Suprapubic skin (tissue), 4 donors: ENCODE data around the gene RASSF7. TPM values are rescaled to one million over a fixed set of nuclear protein-coding genes. Genes with fewer than 3 reads are reported as not detected.

Source experiments
- DNase-seq, 2 donors: peaks; one replicate each; pipeline ENCODE4 v3.0.0-alpha.2; 2019; ENCODE audit warnings: low spot score in 2 of 2
- H3K27ac ChIP-seq: fragments of 200-600 bp; sonication (generic); one replicate; pipeline ENCODE4 v1.5.1; 2019
- H3K27me3 ChIP-seq: fragments of 200-600 bp; sonication (generic); one replicate; pipeline ENCODE4 v1.5.1; 2019
- H3K36me3 ChIP-seq: fragments of 200-600 bp; sonication (generic); one replicate; pipeline ENCODE4 v1.5.1; 2019
- H3K4me1 ChIP-seq: fragments of 200-600 bp; sonication (generic); one replicate; pipeline ENCODE4 v1.5.1; 2019
- H3K4me3 ChIP-seq: fragments of 200-600 bp; sonication (generic); one replicate; pipeline ENCODE4 v1.5.1; 2019; ENCODE audit warnings: mild to moderate bottlenecking
- H3K9me3 ChIP-seq: fragments of 200-600 bp; sonication (generic); one replicate; pipeline ENCODE4 v1.5.1; 2019
- EP300 ChIP-seq: sonication (generic); formaldehyde crosslinking; IDR thresholded peaks from one replicate; pipeline ENCODE4 v1.6.1; 2017; ENCODE audit warnings: antibody characterized with exemption
- POLR2A ChIP-seq, 2 donors: fragments of 450-650 bp; IDR thresholded peaks; one replicate each; pipeline ENCODE4 v1.6.1; 2017; ENCODE audit warnings: antibody characterized with exemption in 2 of 2, mild to moderate bottlenecking in 2 of 2, moderate library complexity in 2 of 2
- POLR2AphosphoS5 ChIP-seq, 3 donors: sonication (generic); formaldehyde crosslinking; IDR thresholded peaks; one replicate each; pipeline ENCODE4 v1.6.1; 2017; ENCODE audit warnings: antibody characterized with exemption in 3 of 3
- WGBS: methylation state at CpG from one replicate; pipeline ENCODE4 v1.1.5; 2018; 5-methylcytosine and 5-hydroxymethylcytosine counted together
- total RNA-seq, 4 donors: library from RNA; depleted of rRNA; stranded (reverse); fragments of >200 nt; gene quantifications; one replicate each; pipeline ENCODE4 v1.1.0, GENCODE V29; 2016
- TF ChIP-seq, protein P1 (sequence below), 2 donors: fragments of 200-600 bp in 1 of 2; fragments of 450-650 bp in 1 of 2; sonication (generic) in 1 of 2; IDR thresholded peaks; one replicate each; pipeline ENCODE4 v1.5.1; 2016 to 2019; ENCODE audit warnings: antibody characterized with exemption in 2 of 2, mild to moderate bottlenecking in 1 of 2, moderate library complexity in 1 of 2

RASSF7 gene
- total RNA-seq, 4 donors from 2014 or later, result 82.6 to 113 (median 87.0) TPM

DNA sequence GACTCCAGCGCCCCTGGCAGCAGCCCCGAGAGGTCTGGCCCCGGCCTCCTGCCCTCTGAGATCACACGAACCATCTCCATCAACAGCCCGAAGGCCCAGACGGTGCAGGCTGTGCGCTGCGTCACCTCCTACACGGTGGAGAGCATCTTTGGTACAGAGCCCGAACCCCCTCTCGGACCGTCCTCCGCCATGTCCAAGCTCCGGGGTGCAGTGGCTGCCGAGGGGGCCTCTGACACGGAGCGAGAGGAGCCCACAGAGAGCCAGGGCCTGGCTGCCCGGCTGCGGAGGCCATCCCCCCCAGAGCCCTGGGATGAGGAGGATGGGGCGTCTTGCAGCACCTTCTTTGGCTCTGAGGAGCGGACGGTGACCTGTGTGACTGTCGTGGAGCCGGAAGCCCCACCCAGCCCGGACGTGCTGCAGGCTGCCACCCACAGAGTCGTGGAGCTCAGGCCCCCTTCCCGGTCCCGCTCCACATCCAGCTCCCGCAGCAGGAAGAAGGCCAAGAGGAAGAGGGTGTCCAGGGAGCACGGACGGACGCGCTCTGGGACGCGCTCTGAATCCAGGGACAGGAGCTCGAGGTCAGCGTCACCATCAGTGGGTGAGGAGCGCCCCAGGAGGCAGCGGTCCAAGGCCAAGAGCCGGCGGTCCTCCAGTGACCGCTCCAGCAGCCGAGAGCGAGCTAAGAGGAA, 47.3 kb downstream of the RASSF7 start:
- Histone ChIP-seq H3K27me3 (no peaks in the 10 kb centered on the region), H3K4me3 (no peak overlapping the region), H3K9me3 (no peaks in the 10 kb centered on the region), H3K27ac (no peak overlapping the region), H3K4me1 (peaks cover 36% of the 10 kb centered on the region), H3K36me3 (peaks cover 99% of the 10 kb centered on the region)
- DNase-seq, result peak in 1 of 2 donors; percentile 62
- TF ChIP-seq POLR2AphosphoS5 (IDR thresholded peaks at IDR 0.05) (no peak), EP300 (no peak), POLR2A (IDR thresholded peaks at IDR 0.05) (no peak)
- TF ChIP-seq, protein P1, sequence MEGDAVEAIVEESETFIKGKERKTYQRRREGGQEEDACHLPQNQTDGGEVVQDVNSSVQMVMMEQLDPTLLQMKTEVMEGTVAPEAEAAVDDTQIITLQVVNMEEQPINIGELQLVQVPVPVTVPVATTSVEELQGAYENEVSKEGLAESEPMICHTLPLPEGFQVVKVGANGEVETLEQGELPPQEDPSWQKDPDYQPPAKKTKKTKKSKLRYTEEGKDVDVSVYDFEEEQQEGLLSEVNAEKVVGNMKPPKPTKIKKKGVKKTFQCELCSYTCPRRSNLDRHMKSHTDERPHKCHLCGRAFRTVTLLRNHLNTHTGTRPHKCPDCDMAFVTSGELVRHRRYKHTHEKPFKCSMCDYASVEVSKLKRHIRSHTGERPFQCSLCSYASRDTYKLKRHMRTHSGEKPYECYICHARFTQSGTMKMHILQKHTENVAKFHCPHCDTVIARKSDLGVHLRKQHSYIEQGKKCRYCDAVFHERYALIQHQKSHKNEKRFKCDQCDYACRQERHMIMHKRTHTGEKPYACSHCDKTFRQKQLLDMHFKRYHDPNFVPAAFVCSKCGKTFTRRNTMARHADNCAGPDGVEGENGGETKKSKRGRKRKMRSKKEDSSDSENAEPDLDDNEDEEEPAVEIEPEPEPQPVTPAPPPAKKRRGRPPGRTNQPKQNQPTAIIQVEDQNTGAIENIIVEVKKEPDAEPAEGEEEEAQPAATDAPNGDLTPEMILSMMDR (IDR thresholded peaks at IDR 0.05), result no peak
- WGBS, result 95% methylated on average over 36 of the region's 45 CpGs

DNA sequence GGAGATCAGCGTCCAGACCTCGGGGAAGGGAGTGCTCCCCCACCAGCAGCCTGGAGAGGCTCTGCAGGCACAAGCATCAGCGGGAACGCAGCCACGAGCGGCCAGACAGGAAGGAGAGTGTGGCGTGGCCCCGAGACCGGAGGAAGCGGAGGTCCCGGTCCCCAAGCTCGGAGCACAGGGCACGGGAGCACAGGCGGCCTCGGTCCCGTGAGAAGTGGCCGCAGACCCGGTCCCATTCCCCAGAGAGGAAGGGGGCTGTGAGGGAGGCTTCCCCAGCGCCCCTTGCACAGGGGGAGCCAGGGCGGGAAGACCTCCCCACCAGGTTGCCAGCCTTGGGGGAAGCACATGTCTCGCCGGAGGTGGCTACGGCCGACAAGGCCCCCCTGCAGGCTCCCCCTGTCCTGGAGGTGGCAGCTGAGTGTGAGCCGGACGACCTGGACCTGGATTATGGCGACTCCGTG, 48.1 kb downstream of the RASSF7 start:
- TF ChIP-seq EP300, result no peak
- TF ChIP-seq POLR2AphosphoS5 (IDR thresholded peaks at IDR 0.05), result no peak
- TF ChIP-seq, protein P1 (IDR thresholded peaks at IDR 0.05), result no peak
- TF ChIP-seq POLR2A (IDR thresholded peaks at IDR 0.05), result no peak
- 95% methylated on average over 28 of the region's 28 CpGs for WGBS
- Histone ChIP-seq H3K27ac (no peak overlapping the region), H3K27me3 (no peaks in the 10 kb centered on the region), H3K4me1 (peaks cover 43% of the 10 kb centered on the region), H3K36me3 (peaks cover 96% of the 10 kb centered on the region), H3K4me3 (no peak overlapping the region), H3K9me3 (no peaks in the 10 kb centered on the region)
- DNase-seq, result no peak

DNA sequence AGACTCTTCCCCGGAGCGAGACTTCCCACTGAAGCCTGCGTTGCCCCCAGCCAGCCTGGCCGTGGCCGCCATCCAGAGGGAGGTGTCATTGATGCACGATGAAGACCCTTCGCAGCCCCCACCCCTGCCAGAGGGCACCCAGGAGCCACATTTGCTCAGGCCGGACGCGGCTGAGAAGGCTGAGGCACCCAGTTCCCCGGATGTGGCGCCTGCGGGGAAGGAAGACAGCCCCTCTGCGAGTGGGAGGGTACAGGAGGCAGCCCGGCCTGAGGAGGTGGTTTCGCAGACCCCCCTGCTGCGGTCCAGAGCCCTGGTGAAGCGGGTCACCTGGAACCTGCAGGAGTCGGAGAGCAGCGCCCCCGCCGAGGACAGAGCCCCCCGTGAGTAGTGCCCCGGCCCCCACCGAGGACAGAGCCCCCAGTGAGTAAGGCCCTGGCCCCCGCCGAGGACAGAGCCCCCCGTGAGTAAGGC, 48.6 kb downstream of the RASSF7 start:
- Histone ChIP-seq H3K27ac (no peak overlapping the region), H3K4me3 (no peak overlapping the region), H3K36me3 (peaks cover 90% of the 10 kb centered on the region), H3K4me1 (peaks cover 49% of the 10 kb centered on the region), H3K9me3 (no peaks in the 10 kb centered on the region), H3K27me3 (no peaks in the 10 kb centered on the region)
- 91% methylated on average over 8 of the region's 28 CpGs for WGBS
- peak in 1 of 2 donors; percentile 64 for DNase-seq
- TF ChIP-seq POLR2A (IDR thresholded peaks at IDR 0.05) (no peak), EP300 (no peak), POLR2AphosphoS5 (IDR thresholded peaks at IDR 0.05) (no peak)
- TF ChIP-seq, protein P1 (IDR thresholded peaks at IDR 0.05), result no peak

DNA sequence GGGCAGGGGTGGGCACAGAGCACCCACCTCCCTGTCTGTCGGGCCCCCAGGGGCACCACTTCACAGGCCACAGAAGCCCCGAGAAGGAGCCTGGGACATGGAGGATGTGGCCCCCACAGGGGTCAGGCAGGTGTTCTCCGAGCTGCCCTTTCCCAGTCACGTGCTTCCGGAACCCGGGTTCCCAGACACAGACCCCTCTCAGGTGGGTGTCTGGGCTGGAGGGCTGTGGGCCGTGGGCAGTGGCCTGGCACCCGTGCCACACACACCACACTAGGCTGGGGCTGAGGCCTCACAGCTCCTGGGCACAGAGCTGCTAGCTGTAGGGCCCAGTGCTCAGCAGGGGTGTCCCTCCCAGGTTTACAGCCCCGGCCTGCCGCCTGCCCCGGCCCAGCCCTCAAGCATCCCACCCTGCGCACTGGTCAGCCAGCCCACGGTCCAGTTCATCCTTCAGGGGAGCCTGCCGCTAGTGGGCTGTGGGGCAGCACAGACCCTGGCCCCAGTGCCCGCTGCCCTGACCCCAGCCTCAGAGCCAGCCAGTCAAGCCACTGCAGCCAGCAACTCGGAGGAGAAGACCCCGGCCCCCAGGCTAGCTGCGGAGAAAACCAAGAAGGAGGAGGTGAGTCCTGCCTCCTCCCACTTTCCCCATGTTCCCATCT, 49.5 kb downstream of the RASSF7 start:
- H3K9me3 ChIP-seq, result no peaks in the 10 kb centered on the region
- no peaks in the 10 kb centered on the region for H3K27me3 ChIP-seq
- no peak for DNase-seq
- H3K4me3 ChIP-seq, result no peak overlapping the region
- WGBS, result 96% methylated on average over 13 of the region's 18 CpGs
- H3K36me3 ChIP-seq, result peaks cover 81% of the 10 kb centered on the region
- H3K4me1 ChIP-seq, result peaks cover 58% of the 10 kb centered on the region
- TF ChIP-seq POLR2AphosphoS5 (IDR thresholded peaks at IDR 0.05) (no peak), POLR2A (IDR thresholded peaks at IDR 0.05) (no peak), EP300 (no peak)
- TF ChIP-seq, protein P1 (IDR thresholded peaks at IDR 0.05), result no peak
- H3K27ac ChIP-seq, result no peak overlapping the region
